Vagina (tissue), 2 donors: ENCODE measurements around the gene NDFIP2.

Experiments used
- POLR2A ChIP-seq, 2 donors: fragments of 450-650 bp; IDR thresholded peaks; one replicate each; pipeline ENCODE4 v1.6.1; 2017; ENCODE audit warnings: antibody characterized with exemption in 2 of 2, mild to moderate bottlenecking in 2 of 2, moderate library complexity in 2 of 2
- POLR2AphosphoS5 ChIP-seq, 2 donors: sonication (generic); formaldehyde crosslinking; IDR thresholded peaks; one replicate each; pipeline ENCODE4 v1.9.0; 2017; ENCODE audit warnings: antibody characterized with exemption in 2 of 2, mild to moderate bottlenecking in 2 of 2, low read depth in 1 of 2; ENCODE audit not compliant: insufficient read depth in 1 of 2
- TF ChIP-seq, protein P1 (sequence below), 3 experiments: fragments of 450-650 bp in 2 of 3; fragments of 200-600 bp in 1 of 3; sonication (generic) in 1 of 3; IDR thresholded peaks; one replicate each; pipeline ENCODE4 v1.5.1; 2017 to 2019; ENCODE audit warnings: antibody characterized with exemption in 3 of 3, mild to moderate bottlenecking in 2 of 3, moderate library complexity in 2 of 3

DNA sequence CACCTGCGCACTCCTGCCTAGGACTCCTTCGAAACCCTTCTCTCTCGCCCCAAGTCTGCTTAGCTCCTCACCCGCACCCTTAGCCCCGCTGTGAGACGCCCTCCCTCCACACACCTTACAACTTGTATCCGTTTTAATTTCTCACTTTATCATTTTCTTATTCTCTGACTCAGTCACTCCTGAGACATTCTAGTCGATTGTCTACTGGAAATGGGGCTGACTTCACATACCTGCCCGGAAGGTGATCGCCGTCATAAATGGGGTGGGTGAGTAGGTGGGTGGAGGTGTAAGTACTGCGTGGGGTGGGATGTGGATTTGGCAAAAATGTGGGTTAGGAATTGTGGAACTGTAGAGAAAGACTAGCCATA, 714 bp downstream of the NDFIP2 start:
- no peak for TF ChIP-seq POLR2AphosphoS5 (IDR thresholded peaks at IDR 0.05; ENCODE audit: insufficient read depth in 1 of 2, low read depth in 1 of 2)
- TF ChIP-seq, protein P1, sequence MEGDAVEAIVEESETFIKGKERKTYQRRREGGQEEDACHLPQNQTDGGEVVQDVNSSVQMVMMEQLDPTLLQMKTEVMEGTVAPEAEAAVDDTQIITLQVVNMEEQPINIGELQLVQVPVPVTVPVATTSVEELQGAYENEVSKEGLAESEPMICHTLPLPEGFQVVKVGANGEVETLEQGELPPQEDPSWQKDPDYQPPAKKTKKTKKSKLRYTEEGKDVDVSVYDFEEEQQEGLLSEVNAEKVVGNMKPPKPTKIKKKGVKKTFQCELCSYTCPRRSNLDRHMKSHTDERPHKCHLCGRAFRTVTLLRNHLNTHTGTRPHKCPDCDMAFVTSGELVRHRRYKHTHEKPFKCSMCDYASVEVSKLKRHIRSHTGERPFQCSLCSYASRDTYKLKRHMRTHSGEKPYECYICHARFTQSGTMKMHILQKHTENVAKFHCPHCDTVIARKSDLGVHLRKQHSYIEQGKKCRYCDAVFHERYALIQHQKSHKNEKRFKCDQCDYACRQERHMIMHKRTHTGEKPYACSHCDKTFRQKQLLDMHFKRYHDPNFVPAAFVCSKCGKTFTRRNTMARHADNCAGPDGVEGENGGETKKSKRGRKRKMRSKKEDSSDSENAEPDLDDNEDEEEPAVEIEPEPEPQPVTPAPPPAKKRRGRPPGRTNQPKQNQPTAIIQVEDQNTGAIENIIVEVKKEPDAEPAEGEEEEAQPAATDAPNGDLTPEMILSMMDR (IDR thresholded peaks at IDR 0.05): no peak
- TF ChIP-seq POLR2A (IDR thresholded peaks at IDR 0.05): no peak
